Nephron (organoid): Measurements from ENCODE around the gene ABHD3.
"Not testable (repeated sequence)": the region's sequence is repeated elsewhere in the genome, so short reads cannot be mapped to it uniquely, and the experiment has no call there.

Source experiments
- H3K27ac Mint-ChIP-seq, 3 experiments: 2 replicates each; pipeline ENCODE4 v1.8.0; 2020; ENCODE audit warnings: mixed read lengths in 3 of 3, mild to moderate bottlenecking in 2 of 3, moderate library complexity in 1 of 3
- H3K27me3 Mint-ChIP-seq: 2 replicates; pipeline ENCODE4 v1.8.0; 2021; ENCODE audit warnings: low read depth, mild to moderate bottlenecking, moderate library complexity, mixed read lengths
- H3K36me3 Mint-ChIP-seq: 2 replicates; pipeline ENCODE4 v1.8.0; 2020; ENCODE audit warnings: low read depth, mixed read lengths
- H3K4me1 Mint-ChIP-seq: 2 replicates; pipeline ENCODE4 v1.8.0; 2020; ENCODE audit warnings: mixed read lengths
- H3K4me3 Mint-ChIP-seq, 3 experiments: 2 replicates each; pipeline ENCODE4 v1.8.0; 2020; ENCODE audit warnings: mild to moderate bottlenecking in 3 of 3, mixed read lengths in 3 of 3, moderate library complexity in 2 of 3
- H3K9me3 Mint-ChIP-seq: 2 replicates; pipeline ENCODE4 v1.8.0; 2020; ENCODE audit warnings: mixed read lengths
- CTCF ChIP-seq, 3 experiments: fragments of 200-600 bp; sonication (generic); IDR thresholded peaks; one replicate each; pipeline ENCODE4 v1.5.0; 2021; ENCODE audit warnings: antibody characterized with exemption in 3 of 3; ENCODE audit not compliant: unreplicated experiment in 3 of 3

ABHD3 gene

GRCh38 chr18:21638822-21639221 is 65.8 kb downstream of the ABHD3 start:
- H3K4me1 Mint-ChIP-seq, result no peaks in the 10 kb centered on the region
- no peak overlapping the region for H3K27ac Mint-ChIP-seq
- TF ChIP-seq CTCF (IDR thresholded peaks at IDR 0.05; ENCODE audit: unreplicated experiment in 3 of 3), result no peak
- peaks cover 16% of the 10 kb centered on the region for H3K36me3 Mint-ChIP-seq
- H3K4me3 Mint-ChIP-seq, result no peak overlapping the region
- no peaks in the 10 kb centered on the region for H3K9me3 Mint-ChIP-seq
- no peaks in the 10 kb centered on the region for H3K27me3 Mint-ChIP-seq

GRCh38 chr18:21636769-21637168 is 67.8 kb downstream of the ABHD3 start:
- Mint-ChIP-seq H3K9me3 (no peaks in the 10 kb centered on the region), H3K27me3 (no peaks in the 10 kb centered on the region), H3K4me1 (no peaks in the 10 kb centered on the region), H3K36me3 (peaks cover 19% of the 10 kb centered on the region), H3K27ac (no peak overlapping the region), H3K4me3 (no peak overlapping the region)
- TF ChIP-seq CTCF (IDR thresholded peaks at IDR 0.05; ENCODE audit: unreplicated experiment in 3 of 3), result no peak

- no peaks in the 10 kb centered on the region for H3K27me3 Mint-ChIP-seq
- H3K4me3 Mint-ChIP-seq, result no peak overlapping the region
- H3K36me3 Mint-ChIP-seq, result peaks cover 34% of the 10 kb centered on the region
- H3K27ac Mint-ChIP-seq, result no peak overlapping the region
- H3K4me1 Mint-ChIP-seq, result no peaks in the 10 kb centered on the region
- H3K9me3 Mint-ChIP-seq, result no peaks in the 10 kb centered on the region
- TF ChIP-seq CTCF (IDR thresholded peaks at IDR 0.05; ENCODE audit: unreplicated experiment in 3 of 3), result no peak
Measured at GRCh38 chr18:21634588-21635199, 69.9 kb downstream of the ABHD3 start.

- Mint-ChIP-seq H3K27ac (no peak overlapping the region), H3K9me3 (no peaks in the 10 kb centered on the region), H3K36me3 (peaks cover 54% of the 10 kb centered on the region), H3K4me3 (no peak overlapping the region), H3K4me1 (no peaks in the 10 kb centered on the region), H3K27me3 (no peaks in the 10 kb centered on the region)
- no peak for TF ChIP-seq CTCF (IDR thresholded peaks at IDR 0.05; ENCODE audit: unreplicated experiment in 3 of 3)
Measured at GRCh38 chr18:21632393-21632792, 72.2 kb downstream of the ABHD3 start.

- H3K27me3 Mint-ChIP-seq, result no peaks in the 10 kb centered on the region
- H3K9me3 Mint-ChIP-seq, result no peaks in the 10 kb centered on the region
- peak overlapping the region in 1 of 3 experiments; percentile 10 for H3K27ac Mint-ChIP-seq
- peaks cover 57% of the 10 kb centered on the region for H3K36me3 Mint-ChIP-seq
- H3K4me3 Mint-ChIP-seq, result no peak overlapping the region
- no peak for TF ChIP-seq CTCF (IDR thresholded peaks at IDR 0.05; ENCODE audit: unreplicated experiment in 3 of 3)
- H3K4me1 Mint-ChIP-seq, result no peaks in the 10 kb centered on the region
Measured at GRCh38 chr18:21629089-21629832, 75.3 kb downstream of the ABHD3 start.

- H3K9me3 Mint-ChIP-seq, H3K27me3 Mint-ChIP-seq, H3K27ac Mint-ChIP-seq, H3K4me3 Mint-ChIP-seq, H3K4me1 Mint-ChIP-seq: not testable (repeated sequence)
- H3K36me3 Mint-ChIP-seq, result peaks cover 62% of the 10 kb centered on the region
Measured at GRCh38 chr18:21621640-21622039, 82.9 kb downstream of the ABHD3 start.
